K562 (cell line): Measurements from ENCODE around the gene MARCHF9. TPM values are rescaled to one million over a fixed set of nuclear protein-coding genes. Genes with fewer than 3 reads are reported as not detected.

ENCODE experiments used
- EGR1 ChIP-seq: fragments of 450-650 bp; conservative IDR thresholded peaks from 2 replicates; pipeline ENCODE4 v1.6.1; 2017; ENCODE audit warnings: mild to moderate bottlenecking
- ETV5 ChIP-seq: sonication (generic); formaldehyde crosslinking; IDR thresholded peaks from 2 replicates; pipeline ENCODE4 v1.4.0; 2020; ENCODE audit warnings: low read depth, mild to moderate bottlenecking, missing genetic modification reagents
- GTF2F1 ChIP-seq: IDR thresholded peaks from 2 replicates; pipeline ENCODE4 v1.6.1; 2011; ENCODE audit warnings: low read depth, low read length, improper control_type of control experiment
- HMG20B ChIP-seq: fragments of 250-450 bp; sonication (Bioruptor Pico); IDR thresholded peaks from 2 replicates; pipeline ENCODE4 v1.5.0; 2021; ENCODE audit warnings: mild to moderate bottlenecking
- KLF6 ChIP-seq: fragments of 250-450 bp; sonication (Bioruptor Pico); IDR thresholded peaks from 2 replicates; pipeline ENCODE4 v1.4.0; 2020; ENCODE audit warnings: mild to moderate bottlenecking, moderate library complexity, borderline replicate concordance
- MAFK ChIP-seq: IDR thresholded peaks from 2 replicates; pipeline ENCODE4 v1.6.1; 2011; ENCODE audit warnings: low read length, improper control_type of control experiment
- SREBF2 ChIP-seq: sonication (generic); formaldehyde crosslinking; IDR thresholded peaks from 2 replicates; pipeline ENCODE4 v1.4.0; 2020; ENCODE audit warnings: mild to moderate bottlenecking, missing genetic modification reagents
- ZNF717 ChIP-seq: fragments of 250-450 bp; sonication (Bioruptor Pico); IDR thresholded peaks from 2 replicates; pipeline ENCODE4 v1.5.0; 2021
- polyA plus RNA-seq, 8 experiments: library from polyadenylated mRNA; depleted of rRNA in 4 of 8; stranded (reverse) in 5 of 8; unstranded in 3 of 8; fragments of >200 nt; fragmentation: Nextera tagmentation in 2 of 8; fragmentation: Illumina TruSeq in 1 of 8; extraction: Ambion mirVana in 2 of 8; extraction: Trizol in 1 of 8; gene quantifications; 2 replicates each; pipeline versions ENCODE4 v1.2.1 to v1.2.3, GENCODE V29; 2011 to 2014; ENCODE audit warnings: inconsistent platforms in 1 of 8, missing spikeins in 1 of 8
- total RNA-seq, 7 experiments: library from RNA; depleted of rRNA in 6 of 7; stranded (reverse); fragments of >200 nt in 6 of 7; fragmentation: Illumina TruSeq in 2 of 7; extraction: Trizol in 2 of 7; gene quantifications; 2 replicates each; pipeline versions ENCODE4 v1.2.1 to v1.2.3, GENCODE V29; 2011 to 2021; ENCODE audit warnings: low replicate concordance in 1 of 7
- TF ChIP-seq, protein P1 (sequence below), 2 experiments: fragments of 450-650 bp in 1 of 2; sonication (generic) in 1 of 2; formaldehyde crosslinking in 1 of 2; IDR thresholded peaks; 2 replicates each; pipeline versions ENCODE4 v1.7.1 to v1.9.0; 2016 to 2022; ENCODE audit warnings: inconsistent platforms in 1 of 2, mild to moderate bottlenecking in 1 of 2, missing genetic modification reagents in 1 of 2
- TF ChIP-seq, protein P2 (sequence below): fragments of 450-650 bp; IDR thresholded peaks from one replicate; pipeline ENCODE4 v1.6.1; 2018; ENCODE audit warnings: mild to moderate bottlenecking, moderate library complexity; ENCODE audit not compliant: partially characterized antibody
- TF ChIP-seq, protein P3 (sequence below): fragments of 200-800 bp; sonication (Bioruptor generic); IDR thresholded peaks from 2 replicates; pipeline ENCODE4 v1.6.1; 2017; ENCODE audit warnings: missing genetic modification characterization, missing compliant biosample characterization
- TF ChIP-seq, protein P4 (sequence below): fragments of 450-650 bp; formaldehyde crosslinking; conservative IDR thresholded peaks from 2 replicates; pipeline ENCODE4 v1.4.0; 2022; ENCODE audit warnings: mild to moderate bottlenecking, missing genetic modification characterization

MARCHF9 gene
- total and polyA plus RNA-seq, 9 of the 15 experiments (the other 6 are each of a cell fraction or from before 2014, with no cell fraction given), result 0.80 to 12.4 (median 6.2) TPM

DNA sequence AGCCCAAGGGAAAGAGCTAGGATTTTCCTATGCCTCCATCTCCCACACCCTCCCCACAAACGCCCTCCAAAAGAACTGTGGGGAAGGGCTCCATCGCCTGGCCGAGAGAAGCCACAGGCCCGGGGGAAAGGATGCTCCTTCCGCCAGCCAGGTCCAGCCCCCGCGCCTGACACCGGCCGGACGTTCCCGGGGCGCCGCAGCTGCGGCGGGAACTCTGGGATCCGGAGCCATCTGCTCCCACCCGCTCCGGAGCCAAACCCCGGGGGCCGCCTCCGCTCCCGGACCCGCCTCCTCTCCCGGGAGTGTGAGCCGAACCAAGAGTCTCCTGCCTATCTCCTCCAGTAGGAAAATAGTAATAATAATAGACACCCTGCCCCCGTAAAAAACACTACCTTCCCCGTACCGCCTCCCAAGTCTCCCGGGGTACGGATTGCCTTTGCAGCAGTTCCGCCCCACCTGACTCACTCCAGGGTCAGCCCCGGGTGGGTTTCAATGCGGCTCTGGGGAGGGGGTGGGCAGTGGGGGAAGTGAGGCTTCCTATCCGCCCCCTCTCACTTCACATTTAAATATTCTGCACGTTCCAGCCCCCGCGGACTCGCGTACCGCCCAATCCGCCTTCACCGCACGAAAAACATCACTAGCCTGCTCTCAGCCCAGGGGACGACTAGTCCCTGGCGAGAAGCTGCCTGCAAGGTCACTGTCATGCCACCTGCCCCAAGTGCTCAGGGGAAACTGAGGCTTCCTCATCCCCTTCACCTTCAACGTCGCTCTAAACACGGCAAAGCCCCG, 18.8 kb upstream of the MARCHF9 start (continued):
- TF ChIP-seq, protein P1, sequence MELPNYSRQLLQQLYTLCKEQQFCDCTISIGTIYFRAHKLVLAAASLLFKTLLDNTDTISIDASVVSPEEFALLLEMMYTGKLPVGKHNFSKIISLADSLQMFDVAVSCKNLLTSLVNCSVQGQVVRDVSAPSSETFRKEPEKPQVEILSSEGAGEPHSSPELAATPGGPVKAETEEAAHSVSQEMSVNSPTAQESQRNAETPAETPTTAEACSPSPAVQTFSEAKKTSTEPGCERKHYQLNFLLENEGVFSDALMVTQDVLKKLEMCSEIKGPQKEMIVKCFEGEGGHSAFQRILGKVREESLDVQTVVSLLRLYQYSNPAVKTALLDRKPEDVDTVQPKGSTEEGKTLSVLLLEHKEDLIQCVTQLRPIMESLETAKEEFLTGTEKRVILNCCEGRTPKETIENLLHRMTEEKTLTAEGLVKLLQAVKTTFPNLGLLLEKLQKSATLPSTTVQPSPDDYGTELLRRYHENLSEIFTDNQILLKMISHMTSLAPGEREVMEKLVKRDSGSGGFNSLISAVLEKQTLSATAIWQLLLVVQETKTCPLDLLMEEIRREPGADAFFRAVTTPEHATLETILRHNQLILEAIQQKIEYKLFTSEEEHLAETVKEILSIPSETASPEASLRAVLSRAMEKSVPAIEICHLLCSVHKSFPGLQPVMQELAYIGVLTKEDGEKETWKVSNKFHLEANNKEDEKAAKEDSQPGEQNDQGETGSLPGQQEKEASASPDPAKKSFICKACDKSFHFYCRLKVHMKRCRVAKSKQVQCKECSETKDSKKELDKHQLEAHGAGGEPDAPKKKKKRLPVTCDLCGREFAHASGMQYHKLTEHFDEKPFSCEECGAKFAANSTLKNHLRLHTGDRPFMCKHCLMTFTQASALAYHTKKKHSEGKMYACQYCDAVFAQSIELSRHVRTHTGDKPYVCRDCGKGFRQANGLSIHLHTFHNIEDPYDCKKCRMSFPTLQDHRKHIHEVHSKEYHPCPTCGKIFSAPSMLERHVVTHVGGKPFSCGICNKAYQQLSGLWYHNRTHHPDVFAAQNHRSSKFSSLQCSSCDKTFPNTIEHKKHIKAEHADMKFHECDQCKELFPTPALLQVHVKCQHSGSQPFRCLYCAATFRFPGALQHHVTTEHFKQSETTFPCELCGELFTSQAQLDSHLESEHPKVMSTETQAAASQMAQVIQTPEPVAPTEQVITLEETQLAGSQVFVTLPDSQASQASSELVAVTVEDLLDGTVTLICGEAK (IDR thresholded peaks at IDR 0.05), result peak; percentile 44; the same call in 1 of the 2 replicates
- TF ChIP-seq, protein P1 (CRISPR knock-in tag; IDR thresholded peaks at IDR 0.05), result no peak
- TF ChIP-seq EGR1 (peak; percentile 76), ZNF717 (no peak), KLF6 (CRISPR knock-in tag) (no peak), GTF2F1 (no peak), HMG20B (CRISPR knock-in tag) (no peak), MAFK (no peak), ETV5 (no peak; the same call in 1 of the 2 replicates), SREBF2 (CRISPR knock-in tag) (no peak)
- TF ChIP-seq, protein P2, sequence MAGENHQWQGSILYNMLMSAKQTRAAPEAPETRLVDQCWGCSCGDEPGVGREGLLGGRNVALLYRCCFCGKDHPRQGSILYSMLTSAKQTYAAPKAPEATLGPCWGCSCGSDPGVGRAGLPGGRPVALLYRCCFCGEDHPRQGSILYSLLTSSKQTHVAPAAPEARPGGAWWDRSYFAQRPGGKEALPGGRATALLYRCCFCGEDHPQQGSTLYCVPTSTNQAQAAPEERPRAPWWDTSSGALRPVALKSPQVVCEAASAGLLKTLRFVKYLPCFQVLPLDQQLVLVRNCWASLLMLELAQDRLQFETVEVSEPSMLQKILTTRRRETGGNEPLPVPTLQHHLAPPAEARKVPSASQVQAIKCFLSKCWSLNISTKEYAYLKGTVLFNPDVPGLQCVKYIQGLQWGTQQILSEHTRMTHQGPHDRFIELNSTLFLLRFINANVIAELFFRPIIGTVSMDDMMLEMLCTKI, result no peak
- TF ChIP-seq, protein P3, sequence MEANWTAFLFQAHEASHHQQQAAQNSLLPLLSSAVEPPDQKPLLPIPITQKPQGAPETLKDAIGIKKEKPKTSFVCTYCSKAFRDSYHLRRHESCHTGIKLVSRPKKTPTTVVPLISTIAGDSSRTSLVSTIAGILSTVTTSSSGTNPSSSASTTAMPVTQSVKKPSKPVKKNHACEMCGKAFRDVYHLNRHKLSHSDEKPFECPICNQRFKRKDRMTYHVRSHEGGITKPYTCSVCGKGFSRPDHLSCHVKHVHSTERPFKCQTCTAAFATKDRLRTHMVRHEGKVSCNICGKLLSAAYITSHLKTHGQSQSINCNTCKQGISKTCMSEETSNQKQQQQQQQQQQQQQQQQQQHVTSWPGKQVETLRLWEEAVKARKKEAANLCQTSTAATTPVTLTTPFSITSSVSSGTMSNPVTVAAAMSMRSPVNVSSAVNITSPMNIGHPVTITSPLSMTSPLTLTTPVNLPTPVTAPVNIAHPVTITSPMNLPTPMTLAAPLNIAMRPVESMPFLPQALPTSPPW (CRISPR knock-in tag), result peak; percentile 64
- TF ChIP-seq, protein P4, sequence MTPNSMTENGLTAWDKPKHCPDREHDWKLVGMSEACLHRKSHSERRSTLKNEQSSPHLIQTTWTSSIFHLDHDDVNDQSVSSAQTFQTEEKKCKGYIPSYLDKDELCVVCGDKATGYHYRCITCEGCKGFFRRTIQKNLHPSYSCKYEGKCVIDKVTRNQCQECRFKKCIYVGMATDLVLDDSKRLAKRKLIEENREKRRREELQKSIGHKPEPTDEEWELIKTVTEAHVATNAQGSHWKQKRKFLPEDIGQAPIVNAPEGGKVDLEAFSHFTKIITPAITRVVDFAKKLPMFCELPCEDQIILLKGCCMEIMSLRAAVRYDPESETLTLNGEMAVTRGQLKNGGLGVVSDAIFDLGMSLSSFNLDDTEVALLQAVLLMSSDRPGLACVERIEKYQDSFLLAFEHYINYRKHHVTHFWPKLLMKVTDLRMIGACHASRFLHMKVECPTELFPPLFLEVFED, result no peak
